Astrocyte (in vitro differentiated cells and primary cell): Measurements from ENCODE around the gene ALCAM. TPM values are rescaled to one million over a fixed set of nuclear protein-coding genes. Genes with fewer than 3 reads are reported as not detected.
"Not testable (repeated sequence)": the region's sequence is repeated elsewhere in the genome, so short reads cannot be mapped to it uniquely, and the experiment has no call there.

Source experiments
- DNase-seq: peaks from one replicate; pipeline ENCODE4 v3.0.0-alpha.2; 2010; ENCODE audit warnings: low read depth
- FAIRE-seq: peaks from 2 replicates; lab custom pipeline; 2011; peaks lifted over from hg19 to GRCh38; lab: Jason Lieb, UNC
- H2AFZ ChIP-seq: 2 replicates; pipeline ENCODE4 v1.6.0; 2012; ENCODE audit warnings: low read depth, low read length, inconsistent platforms
- H3K27ac ChIP-seq: 2 replicates; pipeline ENCODE4 v1.5.1; 2011; ENCODE audit warnings: low read depth, low read length, inconsistent platforms
- H3K27me3 ChIP-seq: 2 replicates; pipeline ENCODE4 v1.6.0; 2011; ENCODE audit warnings: low read length, inconsistent platforms; ENCODE audit not compliant: insufficient read depth
- H3K36me3 ChIP-seq: 2 replicates; pipeline ENCODE4 v1.5.1; 2011; ENCODE audit warnings: low read length, inconsistent platforms; ENCODE audit not compliant: insufficient read depth
- H3K4me1 ChIP-seq: 2 replicates; pipeline ENCODE4 v1.5.1; 2011; ENCODE audit warnings: low read length, inconsistent platforms; ENCODE audit not compliant: insufficient read depth
- H3K4me2 ChIP-seq: 2 replicates; pipeline ENCODE4 v1.6.0; 2012; ENCODE audit warnings: low read length, inconsistent platforms
- H3K4me3 ChIP-seq: 2 replicates; pipeline ENCODE4 v1.5.1; 2011; ENCODE audit warnings: low read depth, mild to moderate bottlenecking, low read length, inconsistent platforms; ENCODE audit not compliant: insufficient read depth
- H3K79me2 ChIP-seq: 2 replicates; pipeline ENCODE4 v1.6.0; 2012; ENCODE audit warnings: mild to moderate bottlenecking, low read length, inconsistent platforms; ENCODE audit not compliant: insufficient read depth
- H3K9ac ChIP-seq: 2 replicates; pipeline ENCODE4 v1.6.0; 2012; ENCODE audit warnings: mild to moderate bottlenecking, low read length, inconsistent platforms
- H3K9me3 ChIP-seq: 2 replicates; pipeline ENCODE4 v1.5.1; 2012; ENCODE audit warnings: low read depth, mild to moderate bottlenecking, low read length, inconsistent platforms; ENCODE audit not compliant: insufficient read depth
- H4K20me1 ChIP-seq: 2 replicates; pipeline ENCODE4 v1.6.0; 2012; ENCODE audit warnings: low read length, inconsistent platforms; ENCODE audit not compliant: insufficient read depth
- H3K27ac Mint-ChIP-seq: one replicate; pipeline ENCODE4 v1.8.0; 2021; ENCODE audit warnings: mild to moderate bottlenecking, mixed read lengths; ENCODE audit not compliant: unreplicated experiment
- H3K27me3 Mint-ChIP-seq: one replicate; pipeline ENCODE4 v1.8.0; 2021; ENCODE audit warnings: low read depth, mixed read lengths; ENCODE audit not compliant: unreplicated experiment
- H3K36me3 Mint-ChIP-seq: one replicate; pipeline ENCODE4 v1.8.0; 2021; ENCODE audit warnings: low read depth, mixed read lengths; ENCODE audit not compliant: unreplicated experiment
- H3K4me1 Mint-ChIP-seq: one replicate; pipeline ENCODE4 v1.8.0; 2021; ENCODE audit warnings: low read depth, mixed read lengths; ENCODE audit not compliant: unreplicated experiment
- H3K4me3 Mint-ChIP-seq: one replicate; pipeline ENCODE4 v1.8.0; 2021; ENCODE audit warnings: mild to moderate bottlenecking, moderate library complexity, mixed read lengths; ENCODE audit not compliant: unreplicated experiment
- H3K9me3 Mint-ChIP-seq: one replicate; pipeline ENCODE4 v1.8.0; 2021; ENCODE audit warnings: mild to moderate bottlenecking, mixed read lengths; ENCODE audit not compliant: unreplicated experiment
- CTCF ChIP-seq: IDR thresholded peaks from 2 replicates; pipeline ENCODE4 v1.5.1; 2011; ENCODE audit warnings: low read depth, mild to moderate bottlenecking, inconsistent platforms, low read length, moderate library complexity; ENCODE audit not compliant: insufficient read depth
- EZH2 ChIP-seq: IDR thresholded peaks from 2 replicates; pipeline ENCODE4 v1.6.1; 2012; ENCODE audit warnings: mild to moderate bottlenecking, low read length, inconsistent platforms; ENCODE audit not compliant: insufficient read depth
- total RNA-seq: library from RNA; stranded (reverse); gene quantifications from 2 replicates; pipeline ENCODE4 v1.2.1, GENCODE V29; 2021

ALCAM gene
- total RNA-seq, 1 donor from 2014 or later, result 154 TPM

GRCh38 chr3:105598042-105598796, 231.5 kb downstream of the ALCAM start:
- peaks cover 7% of the 10 kb centered on the region for H3K9me3 Mint-ChIP-seq
- no peaks in the 10 kb centered on the region for H3K27me3 Mint-ChIP-seq
- H3K79me2 ChIP-seq, result no peaks in the 10 kb centered on the region
- no peak overlapping the region for H3K4me3 ChIP-seq
- H3K27ac Mint-ChIP-seq, result peak overlapping the region; percentile 60
- H3K4me2 ChIP-seq, result peak overlapping the region; percentile 48
- TF ChIP-seq CTCF, result no peak
- no peak for TF ChIP-seq EZH2
- no peaks in the 10 kb centered on the region for H3K9me3 ChIP-seq
- H3K27me3 ChIP-seq, result no peaks in the 10 kb centered on the region
- no peaks in the 10 kb centered on the region for H4K20me1 ChIP-seq
- DNase-seq, result peak; percentile 98
- H2AFZ ChIP-seq, result no peak overlapping the region
- H3K4me3 Mint-ChIP-seq, result no peak overlapping the region
- peak overlapping the region; percentile 80 for H3K27ac ChIP-seq
- no peaks in the 10 kb centered on the region for H3K36me3 ChIP-seq
- no peaks in the 10 kb centered on the region for H3K36me3 Mint-ChIP-seq
- no peak overlapping the region for H3K9ac ChIP-seq
- peaks cover 43% of the 10 kb centered on the region for H3K4me1 Mint-ChIP-seq
- H3K4me1 ChIP-seq, result peaks cover 19% of the 10 kb centered on the region
- FAIRE-seq, result peak; percentile 100

GRCh38 chr3:105599350-105599749, 232.6 kb downstream of the ALCAM start:
- no peak overlapping the region for H3K4me2 ChIP-seq
- TF ChIP-seq EZH2 (no peak), CTCF (no peak)
- no peak overlapping the region for H3K27ac ChIP-seq
- no peak overlapping the region for H3K4me3 ChIP-seq
- no peak overlapping the region for H2AFZ ChIP-seq
- H3K4me1 ChIP-seq, result peaks cover 14% of the 10 kb centered on the region
- Mint-ChIP-seq H3K27ac (peak overlapping the region; percentile 60), H3K4me3 (no peak overlapping the region), H3K36me3 (no peaks in the 10 kb centered on the region), H3K4me1 (peaks cover 42% of the 10 kb centered on the region), H3K9me3 (peaks cover 7% of the 10 kb centered on the region), H3K27me3 (no peaks in the 10 kb centered on the region)
- H3K9ac ChIP-seq, result no peak overlapping the region
- H4K20me1 ChIP-seq, result no peaks in the 10 kb centered on the region
- no peaks in the 10 kb centered on the region for H3K27me3 ChIP-seq
- no peaks in the 10 kb centered on the region for H3K36me3 ChIP-seq
- DNase-seq, result no peak
- FAIRE-seq, result no peak
- H3K79me2 ChIP-seq, result no peaks in the 10 kb centered on the region
- H3K9me3 ChIP-seq, result no peaks in the 10 kb centered on the region

GRCh38 chr3:105601756-105602155, 235.0 kb downstream of the ALCAM start:
- not testable (repeated sequence) for H3K27me3 ChIP-seq, H3K27ac ChIP-seq, H3K36me3 ChIP-seq, H2AFZ ChIP-seq, H3K4me2 ChIP-seq, H3K9ac ChIP-seq, FAIRE-seq, DNase-seq, H3K9me3 Mint-ChIP-seq, H3K36me3 Mint-ChIP-seq, H3K27me3 Mint-ChIP-seq, H3K9me3 ChIP-seq, H3K79me2 ChIP-seq, H3K4me3 ChIP-seq, H4K20me1 ChIP-seq
- peaks cover 13% of the 10 kb centered on the region for H3K4me1 ChIP-seq
- Mint-ChIP-seq H3K27ac (peak overlapping the region; percentile 54), H3K4me3 (peak overlapping the region; percentile 21), H3K4me1 (peaks cover 38% of the 10 kb centered on the region)

GRCh38 chr3:105602286-105602685, 235.6 kb downstream of the ALCAM start:
- peaks cover 13% of the 10 kb centered on the region for H3K4me1 ChIP-seq
- H3K9me3 Mint-ChIP-seq, H3K36me3 Mint-ChIP-seq, H3K4me2 ChIP-seq, FAIRE-seq, H3K36me3 ChIP-seq, H3K27me3 Mint-ChIP-seq, H3K79me2 ChIP-seq, H3K4me3 ChIP-seq, H4K20me1 ChIP-seq, H3K4me3 Mint-ChIP-seq, H3K27me3 ChIP-seq, H3K27ac ChIP-seq, H2AFZ ChIP-seq, H3K9ac ChIP-seq, H3K9me3 ChIP-seq: not testable (repeated sequence)
- Mint-ChIP-seq H3K27ac (peak overlapping the region; percentile 54), H3K4me1 (peaks cover 38% of the 10 kb centered on the region)
- peak; percentile 15 for DNase-seq
